Smooth muscle cell (in vitro differentiated cells): Measurements from ENCODE around the gene CREB3L1. TPM values are rescaled to one million over a fixed set of nuclear protein-coding genes. Genes with fewer than 3 reads are reported as not detected.

Experiments used
- DNase-seq: peaks from one replicate; lab custom pipeline; 2025; ENCODE audit not compliant: unreplicated experiment; lab: John Stamatoyannopoulos, UW
- H2AFZ ChIP-seq: fragments of 200-600 bp; sonication (generic); 2 replicates; pipeline ENCODE4 v1.6.0; 2016; ENCODE audit warnings: antibody characterized with exemption, low read depth, mild to moderate bottlenecking
- H3F3A ChIP-seq: fragments of 200-600 bp; sonication (generic); 2 replicates; pipeline ENCODE4 v1.6.0; 2017; ENCODE audit warnings: antibody characterized with exemption, low read depth
- H3K27ac ChIP-seq: fragments of 200-600 bp; sonication (generic); 2 replicates; pipeline ENCODE4 v1.5.1; 2016; ENCODE audit warnings: low read depth, mild to moderate bottlenecking
- H3K27me3 ChIP-seq: fragments of 200-600 bp; sonication (generic); 2 replicates; pipeline ENCODE4 v1.6.1; 2016; ENCODE audit warnings: low read depth, mild to moderate bottlenecking
- H3K36me3 ChIP-seq: fragments of 200-600 bp; sonication (generic); 2 replicates; pipeline ENCODE4 v1.5.1; 2016; ENCODE audit warnings: low read depth
- H3K4me1 ChIP-seq: fragments of 200-600 bp; sonication (generic); 2 replicates; pipeline ENCODE4 v1.5.1; 2016; ENCODE audit warnings: low read depth
- H3K4me2 ChIP-seq: fragments of 200-600 bp; sonication (generic); 2 replicates; pipeline ENCODE4 v1.6.0; 2016; ENCODE audit warnings: mild to moderate bottlenecking
- H3K4me3 ChIP-seq: fragments of 200-600 bp; sonication (generic); 2 replicates; pipeline ENCODE4 v1.5.1; 2016; ENCODE audit warnings: mild to moderate bottlenecking
- H3K79me2 ChIP-seq: fragments of 200-600 bp; sonication (generic); 2 replicates; pipeline ENCODE4 v1.6.0; 2016; ENCODE audit warnings: low read depth, mild to moderate bottlenecking
- H3K9ac ChIP-seq: fragments of 200-600 bp; sonication (generic); 2 replicates; pipeline ENCODE4 v1.6.0; 2016; ENCODE audit warnings: low read depth
- H3K9me3 ChIP-seq: fragments of 200-600 bp; sonication (generic); replicated peaks from 2 replicates; pipeline ENCODE4 v1.5.1; 2016; ENCODE audit warnings: low read depth
- H4K20me1 ChIP-seq: fragments of 200-600 bp; sonication (generic); 2 replicates; pipeline ENCODE4 v1.6.0; 2016; ENCODE audit warnings: low read depth
- CTCF ChIP-seq: fragments of 200-600 bp; sonication (generic); IDR thresholded peaks from 2 replicates; pipeline ENCODE4 v1.5.1; 2017; ENCODE audit warnings: borderline replicate concordance, mild to moderate bottlenecking, antibody characterized with exemption; ENCODE audit not compliant: insufficient read depth, poor library complexity, severe bottlenecking
- WGBS: methylation state at CpG from one replicate; pipeline ENCODE4 v1.1.7; 2016; ENCODE audit warnings: low lambda C conversion rate; 5-methylcytosine and 5-hydroxymethylcytosine counted together
- polyA plus RNA-seq: library from polyadenylated mRNA; unstranded; fragments of >200 nt; fragmentation: Nextera tagmentation; extraction: Ambion mirVana; gene quantifications from 2 replicates; pipeline ENCODE4 v1.2.1, GENCODE V29; 2016
- total RNA-seq: library from RNA; depleted of rRNA; stranded (reverse); fragments of >200 nt; gene quantifications from 2 replicates; pipeline ENCODE4 v1.2.3, GENCODE V29; 2014

The CREB3L1 gene
- total and polyA plus RNA-seq, 2 experiments from 2014 or later, result 63.3 to 437 TPM

- Histone ChIP-seq H3K9me3 (no peaks in the 10 kb centered on the region), H2AFZ (no peak overlapping the region), H3K27ac (no peak overlapping the region), H4K20me1 (peaks cover 41% of the 10 kb centered on the region), H3K4me1 (peaks cover 3% of the 10 kb centered on the region), H3K36me3 (no peaks in the 10 kb centered on the region), H3K79me2 (no peaks in the 10 kb centered on the region), H3K4me2 (no peak overlapping the region), H3K9ac (no peak overlapping the region), H3K27me3 (no peaks in the 10 kb centered on the region), H3F3A (no peaks in the 10 kb centered on the region), H3K4me3 (no peak overlapping the region)
- WGBS, result 59% methylated on average over 23 of the region's 25 CpGs
- DNase-seq, result no peak
- TF ChIP-seq CTCF, result peak; percentile 79
Measured at GRCh38 chr11:46369458-46370152, 92.1 kb downstream of the CREB3L1 start.

DNA sequence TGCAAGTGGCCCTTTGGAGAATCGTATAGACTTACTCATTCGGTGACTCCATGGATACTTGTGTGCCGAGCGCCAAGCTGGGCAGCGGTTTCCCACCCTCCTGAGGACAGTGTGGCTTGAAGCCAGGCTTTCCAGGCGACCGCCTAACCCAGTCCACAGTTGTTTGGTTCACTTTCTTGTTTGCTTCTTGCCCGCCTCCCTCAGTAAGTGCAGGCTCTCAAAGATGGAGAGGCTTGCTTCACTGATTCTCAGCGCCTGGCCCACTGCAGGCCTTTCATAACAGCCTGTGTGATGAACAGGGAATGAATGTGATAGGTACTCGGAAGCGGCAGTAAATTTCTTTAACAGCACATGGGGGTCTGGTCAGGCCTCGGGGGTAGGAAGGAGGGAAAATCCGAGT lies 92.8 kb downstream of the CREB3L1 start:
- Histone ChIP-seq H3F3A (no peaks in the 10 kb centered on the region), H2AFZ (no peak overlapping the region), H4K20me1 (peaks cover 35% of the 10 kb centered on the region), H3K4me2 (no peak overlapping the region), H3K36me3 (no peaks in the 10 kb centered on the region), H3K27me3 (no peaks in the 10 kb centered on the region), H3K79me2 (no peaks in the 10 kb centered on the region), H3K4me1 (peaks cover 3% of the 10 kb centered on the region), H3K9me3 (no peaks in the 10 kb centered on the region), H3K4me3 (no peak overlapping the region), H3K27ac (no peak overlapping the region), H3K9ac (no peak overlapping the region)
- WGBS, result 94% methylated on average over 13 of the region's 13 CpGs
- no peak for DNase-seq
- no peak for TF ChIP-seq CTCF

Other genes with a start within 250 kb of the CREB3L1 start
- 28.2 and 28.7 TPM in 2 replicates for gene PHF21A, start 156.2 kb upstream of the CREB3L1 start, total RNA-seq
- 26.1 and 26.8 TPM in 2 replicates for gene PHF21A, start 156.2 kb upstream of the CREB3L1 start, polyA plus RNA-seq
- gene DGKZ, start 69.8 kb downstream of the CREB3L1 start, total RNA-seq, result 32.2 and 42.1 TPM in 2 replicates
- gene DGKZ, start 69.8 kb downstream of the CREB3L1 start, polyA plus RNA-seq, result 30.7 and 52.0 TPM in 2 replicates
- gene MDK, start 104.0 kb downstream of the CREB3L1 start, total RNA-seq, result 403 and 490 TPM in 2 replicates
- 667 and 755 TPM in 2 replicates for gene MDK, start 104.0 kb downstream of the CREB3L1 start, polyA plus RNA-seq
- gene CHRM4, start 114.1 kb downstream of the CREB3L1 start, total RNA-seq, result 4.7 and 5.6 TPM in 2 replicates
- gene CHRM4, start 114.1 kb downstream of the CREB3L1 start, polyA plus RNA-seq, result 11.1 and 20.0 TPM in 2 replicates